Smooth muscle cell (in vitro differentiated cells): ENCODE measurements around the gene PPRC1. TPM values are rescaled to one million over a fixed set of nuclear protein-coding genes. Genes with fewer than 3 reads are reported as not detected.

Experiments
- DNase-seq: peaks from one replicate; lab custom pipeline; 2025; ENCODE audit not compliant: unreplicated experiment; lab: John Stamatoyannopoulos, UW
- H2AFZ ChIP-seq: fragments of 200-600 bp; sonication (generic); 2 replicates; pipeline ENCODE4 v1.6.0; 2016; ENCODE audit warnings: antibody characterized with exemption, low read depth, mild to moderate bottlenecking
- H3F3A ChIP-seq: fragments of 200-600 bp; sonication (generic); 2 replicates; pipeline ENCODE4 v1.6.0; 2017; ENCODE audit warnings: antibody characterized with exemption, low read depth
- H3K27ac ChIP-seq: fragments of 200-600 bp; sonication (generic); 2 replicates; pipeline ENCODE4 v1.5.1; 2016; ENCODE audit warnings: low read depth, mild to moderate bottlenecking
- H3K27me3 ChIP-seq: fragments of 200-600 bp; sonication (generic); 2 replicates; pipeline ENCODE4 v1.6.1; 2016; ENCODE audit warnings: low read depth, mild to moderate bottlenecking
- H3K36me3 ChIP-seq: fragments of 200-600 bp; sonication (generic); 2 replicates; pipeline ENCODE4 v1.5.1; 2016; ENCODE audit warnings: low read depth
- H3K4me1 ChIP-seq: fragments of 200-600 bp; sonication (generic); 2 replicates; pipeline ENCODE4 v1.5.1; 2016; ENCODE audit warnings: low read depth
- H3K4me2 ChIP-seq: fragments of 200-600 bp; sonication (generic); 2 replicates; pipeline ENCODE4 v1.6.0; 2016; ENCODE audit warnings: mild to moderate bottlenecking
- H3K4me3 ChIP-seq: fragments of 200-600 bp; sonication (generic); 2 replicates; pipeline ENCODE4 v1.5.1; 2016; ENCODE audit warnings: mild to moderate bottlenecking
- H3K79me2 ChIP-seq: fragments of 200-600 bp; sonication (generic); 2 replicates; pipeline ENCODE4 v1.6.0; 2016; ENCODE audit warnings: low read depth, mild to moderate bottlenecking
- H3K9ac ChIP-seq: fragments of 200-600 bp; sonication (generic); 2 replicates; pipeline ENCODE4 v1.6.0; 2016; ENCODE audit warnings: low read depth
- H3K9me3 ChIP-seq: fragments of 200-600 bp; sonication (generic); replicated peaks from 2 replicates; pipeline ENCODE4 v1.5.1; 2016; ENCODE audit warnings: low read depth
- H4K20me1 ChIP-seq: fragments of 200-600 bp; sonication (generic); 2 replicates; pipeline ENCODE4 v1.6.0; 2016; ENCODE audit warnings: low read depth
- WGBS: methylation state at CpG from one replicate; pipeline ENCODE4 v1.1.7; 2016; ENCODE audit warnings: low lambda C conversion rate; 5-methylcytosine and 5-hydroxymethylcytosine counted together
- polyA plus RNA-seq: library from polyadenylated mRNA; unstranded; fragments of >200 nt; fragmentation: Nextera tagmentation; extraction: Ambion mirVana; gene quantifications from 2 replicates; pipeline ENCODE4 v1.2.1, GENCODE V29; 2016
- total RNA-seq: library from RNA; depleted of rRNA; stranded (reverse); fragments of >200 nt; gene quantifications from 2 replicates; pipeline ENCODE4 v1.2.3, GENCODE V29; 2014
- TF ChIP-seq, protein P1 (sequence below): fragments of 200-600 bp; sonication (generic); IDR thresholded peaks from 2 replicates; pipeline ENCODE4 v1.5.1; 2017; ENCODE audit warnings: borderline replicate concordance, mild to moderate bottlenecking, antibody characterized with exemption; ENCODE audit not compliant: insufficient read depth, poor library complexity, severe bottlenecking

The PPRC1 gene
- total and polyA plus RNA-seq, 2 experiments from 2014 or later, result 36.0 to 38.1 TPM

GRCh38 chr10:102154466-102155116 lies 21.8 kb downstream of the PPRC1 start:
- no peak overlapping the region for H3K4me2 ChIP-seq
- 97% methylated on average over 11 of the region's 11 CpGs for WGBS
- no peaks in the 10 kb centered on the region for H3K27me3 ChIP-seq
- H3K36me3 ChIP-seq, result peaks cover 17% of the 10 kb centered on the region
- no peak for DNase-seq
- H3K9ac ChIP-seq, result no peak overlapping the region
- H3K9me3 ChIP-seq, result no peaks in the 10 kb centered on the region
- H3K27ac ChIP-seq, result no peak overlapping the region
- H3K4me1 ChIP-seq, result peaks cover 5% of the 10 kb centered on the region
- TF ChIP-seq, protein P1, sequence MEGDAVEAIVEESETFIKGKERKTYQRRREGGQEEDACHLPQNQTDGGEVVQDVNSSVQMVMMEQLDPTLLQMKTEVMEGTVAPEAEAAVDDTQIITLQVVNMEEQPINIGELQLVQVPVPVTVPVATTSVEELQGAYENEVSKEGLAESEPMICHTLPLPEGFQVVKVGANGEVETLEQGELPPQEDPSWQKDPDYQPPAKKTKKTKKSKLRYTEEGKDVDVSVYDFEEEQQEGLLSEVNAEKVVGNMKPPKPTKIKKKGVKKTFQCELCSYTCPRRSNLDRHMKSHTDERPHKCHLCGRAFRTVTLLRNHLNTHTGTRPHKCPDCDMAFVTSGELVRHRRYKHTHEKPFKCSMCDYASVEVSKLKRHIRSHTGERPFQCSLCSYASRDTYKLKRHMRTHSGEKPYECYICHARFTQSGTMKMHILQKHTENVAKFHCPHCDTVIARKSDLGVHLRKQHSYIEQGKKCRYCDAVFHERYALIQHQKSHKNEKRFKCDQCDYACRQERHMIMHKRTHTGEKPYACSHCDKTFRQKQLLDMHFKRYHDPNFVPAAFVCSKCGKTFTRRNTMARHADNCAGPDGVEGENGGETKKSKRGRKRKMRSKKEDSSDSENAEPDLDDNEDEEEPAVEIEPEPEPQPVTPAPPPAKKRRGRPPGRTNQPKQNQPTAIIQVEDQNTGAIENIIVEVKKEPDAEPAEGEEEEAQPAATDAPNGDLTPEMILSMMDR, result no peak
- no peak overlapping the region for H2AFZ ChIP-seq
- H3K79me2 ChIP-seq, result peaks cover 66% of the 10 kb centered on the region
- H4K20me1 ChIP-seq, result peaks cover 61% of the 10 kb centered on the region
- no peak overlapping the region for H3K4me3 ChIP-seq
- H3F3A ChIP-seq, result peaks cover 32% of the 10 kb centered on the region

- peaks cover 54% of the 10 kb centered on the region for H4K20me1 ChIP-seq
- no peak overlapping the region for H3K4me3 ChIP-seq
- WGBS, result 89% methylated on average over 3 of the region's 3 CpGs
- no peak overlapping the region for H3K9ac ChIP-seq
- no peak overlapping the region for H3K27ac ChIP-seq
- no peaks in the 10 kb centered on the region for H3K9me3 ChIP-seq
- no peak overlapping the region for H2AFZ ChIP-seq
- H3K27me3 ChIP-seq, result no peaks in the 10 kb centered on the region
- DNase-seq, result no peak
- peaks cover 15% of the 10 kb centered on the region for H3F3A ChIP-seq
- H3K4me2 ChIP-seq, result no peak overlapping the region
- H3K36me3 ChIP-seq, result peaks cover 30% of the 10 kb centered on the region
- TF ChIP-seq, protein P1, result no peak
- peaks cover 5% of the 10 kb centered on the region for H3K4me1 ChIP-seq
- peaks cover 60% of the 10 kb centered on the region for H3K79me2 ChIP-seq
Measured at GRCh38 chr10:102157224-102157623, 24.4 kb downstream of the PPRC1 start.

- Histone ChIP-seq H3K79me2 (peaks cover 44% of the 10 kb centered on the region), H3F3A (no peaks in the 10 kb centered on the region), H3K36me3 (peaks cover 30% of the 10 kb centered on the region), H4K20me1 (peaks cover 48% of the 10 kb centered on the region), H3K4me1 (no peaks in the 10 kb centered on the region), H3K27me3 (no peaks in the 10 kb centered on the region), H3K4me3 (no peak overlapping the region), H3K27ac (no peak overlapping the region), H3K9me3 (no peaks in the 10 kb centered on the region), H3K9ac (no peak overlapping the region), H3K4me2 (no peak overlapping the region), H2AFZ (no peak overlapping the region)
- no peak for DNase-seq
- TF ChIP-seq, protein P1, result no peak
- WGBS, result 84% methylated on average over 5 of the region's 5 CpGs
Measured at GRCh38 chr10:102159051-102159597, 26.3 kb downstream of the PPRC1 start.

DNA sequence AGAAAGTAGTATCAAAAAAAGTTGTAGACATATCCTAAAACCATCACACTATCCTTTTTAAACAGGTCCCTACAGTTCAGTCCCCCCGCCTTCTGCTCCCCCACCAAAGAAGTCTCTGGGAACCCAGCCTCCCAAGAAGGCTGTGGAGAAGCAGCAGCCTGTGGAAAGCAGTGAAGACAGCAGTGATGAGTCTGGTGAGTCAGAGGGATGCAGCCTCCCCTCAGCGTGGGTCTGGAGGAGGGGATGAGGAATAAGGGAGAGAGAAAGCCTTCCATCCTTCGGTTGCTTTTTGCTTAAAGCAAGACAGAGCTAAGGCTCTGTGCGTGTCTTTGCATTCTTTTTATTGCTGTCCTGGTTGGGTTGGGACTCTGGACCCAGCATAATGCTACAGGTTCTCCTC lies 27.0 kb downstream of the PPRC1 start:
- H3F3A ChIP-seq, result no peaks in the 10 kb centered on the region
- H3K79me2 ChIP-seq, result peaks cover 37% of the 10 kb centered on the region

More for the DNA sequence above, 27.0 kb downstream of the PPRC1 start:
- no peaks in the 10 kb centered on the region for H3K27me3 ChIP-seq
- no peaks in the 10 kb centered on the region for H3K4me1 ChIP-seq
- no peak overlapping the region for H3K4me3 ChIP-seq
- no peak for DNase-seq
- H3K9ac ChIP-seq, result no peak overlapping the region
- H3K36me3 ChIP-seq, result peaks cover 30% of the 10 kb centered on the region
- TF ChIP-seq, protein P1, result no peak
- peaks cover 41% of the 10 kb centered on the region for H4K20me1 ChIP-seq
- H3K4me2 ChIP-seq, result no peak overlapping the region
- H3K27ac ChIP-seq, result no peak overlapping the region
- no peak overlapping the region for H2AFZ ChIP-seq
- no peaks in the 10 kb centered on the region for H3K9me3 ChIP-seq
- WGBS, result 92% methylated on average over 4 of the region's 4 CpGs
